OCI-LY1 (cell line): ENCODE measurements around the gene ABCC9.

Experiments
- H2AFZ ChIP-seq: fragments of 200-600 bp; sonication (generic), shearing (Covaris generic); 2 replicates; pipeline ENCODE4 v1.6.0; 2014; ENCODE audit warnings: antibody characterized with exemption, mild to moderate bottlenecking, low read length
- H3F3A ChIP-seq: fragments of 200-600 bp; sonication (generic), shearing (Covaris generic); 2 replicates; pipeline ENCODE4 v1.6.0; 2014; ENCODE audit warnings: mild to moderate bottlenecking, antibody characterized with exemption, low read length, moderate library complexity; ENCODE audit not compliant: insufficient read depth
- H3K27ac ChIP-seq: fragments of 200-600 bp; sonication (generic); 2 replicates; pipeline ENCODE4 v1.5.1; 2014; ENCODE audit warnings: low read length, mixed run types, mild to moderate bottlenecking, low read depth; ENCODE audit not compliant: poor library complexity, severe bottlenecking
- H3K27me3 ChIP-seq: fragments of 200-600 bp; sonication (generic); 2 replicates; pipeline ENCODE4 v1.6.0; 2014; ENCODE audit warnings: antibody characterized with exemption, mild to moderate bottlenecking, low read length, moderate library complexity; ENCODE audit not compliant: insufficient read depth
- H3K36me3 ChIP-seq: fragments of 200-600 bp; sonication (generic); 2 replicates; pipeline ENCODE4 v1.6.1; 2014; ENCODE audit warnings: mild to moderate bottlenecking, antibody characterized with exemption, low read length, moderate library complexity, mixed read lengths; ENCODE audit not compliant: insufficient read depth
- H3K4me1 ChIP-seq: fragments of 200-600 bp; sonication (generic); 2 replicates; pipeline ENCODE4 v1.5.1; 2014; ENCODE audit warnings: mild to moderate bottlenecking, low read length, moderate library complexity; ENCODE audit not compliant: insufficient read depth, severe bottlenecking
- H3K4me2 ChIP-seq: fragments of 200-600 bp; sonication (generic), shearing (Covaris generic); 2 replicates; pipeline ENCODE4 v1.6.1; 2014; ENCODE audit warnings: low read length
- H3K4me3 ChIP-seq: fragments of 200-600 bp; sonication (generic); 2 replicates; pipeline ENCODE4 v1.5.1; 2014; ENCODE audit warnings: low read length, low read depth, mild to moderate bottlenecking, mixed read lengths; ENCODE audit not compliant: poor library complexity, severe bottlenecking
- H3K79me2 ChIP-seq: fragments of 200-600 bp; shearing (Covaris generic); 2 replicates; pipeline ENCODE4 v1.6.1; 2016; ENCODE audit warnings: mixed run types, low read length, mixed read lengths; ENCODE audit not compliant: insufficient read depth
- H3K9ac ChIP-seq: fragments of 200-600 bp; sonication (generic), shearing (Covaris generic); 2 replicates; pipeline ENCODE4 v1.6.1; 2014; ENCODE audit warnings: mild to moderate bottlenecking, low read length, mixed read lengths
- H3K9me2 ChIP-seq: fragments of 200-600 bp; sonication (generic), shearing (Covaris generic); 2 replicates; pipeline ENCODE4 v1.6.1; 2014; ENCODE audit warnings: low read depth, mild to moderate bottlenecking, low read length, mixed read lengths
- H3K9me3 ChIP-seq: fragments of 200-600 bp; shearing (Covaris generic); 2 replicates; pipeline ENCODE4 v1.6.1; 2014; ENCODE audit warnings: low read length, mixed read lengths
- H4K20me1 ChIP-seq: fragments of 200-600 bp; sonication (generic), shearing (Covaris generic); 2 replicates; pipeline ENCODE4 v1.6.0; 2016; ENCODE audit warnings: mild to moderate bottlenecking, low read length; ENCODE audit not compliant: insufficient read depth
- CTCF ChIP-seq: fragments of 200-600 bp; sonication (generic), shearing (Covaris generic); IDR thresholded peaks from 2 replicates; pipeline ENCODE4 v1.5.1; 2017; ENCODE audit warnings: mild to moderate bottlenecking, antibody characterized with exemption, low read length, moderate library complexity, mixed read lengths
- EZH2 ChIP-seq: fragments of 200-600 bp; sonication (generic), shearing (Covaris generic); IDR thresholded peaks from 2 replicates; pipeline ENCODE4 v1.8.0; 2017; ENCODE audit warnings: borderline replicate concordance, mixed run types, mild to moderate bottlenecking, antibody characterized with exemption, low read length, moderate library complexity, mixed read lengths

The ABCC9 gene

GRCh38 chr12:21827083-21827482 lies 114.1 kb downstream of the ABCC9 start:
- Histone ChIP-seq H3K4me2 (no peak overlapping the region), H3K79me2 (no peaks in the 10 kb centered on the region), H3K27me3 (no peaks in the 10 kb centered on the region), H3K36me3 (no peaks in the 10 kb centered on the region), H2AFZ (no peak overlapping the region), H3K27ac (no peak overlapping the region), H3F3A (no peaks in the 10 kb centered on the region), H3K9me2 (no peaks in the 10 kb centered on the region), H4K20me1 (no peaks in the 10 kb centered on the region), H3K4me1 (no peaks in the 10 kb centered on the region), H3K4me3 (no peak overlapping the region), H3K9me3 (no peaks in the 10 kb centered on the region), H3K9ac (no peak overlapping the region)
- TF ChIP-seq EZH2 (no peak), CTCF (no peak)

- Histone ChIP-seq H3K9ac (no peak overlapping the region), H3K4me3 (no peak overlapping the region), H3K27me3 (no peaks in the 10 kb centered on the region), H3K4me1 (no peaks in the 10 kb centered on the region), H4K20me1 (no peaks in the 10 kb centered on the region), H3K79me2 (no peaks in the 10 kb centered on the region), H3K9me3 (no peaks in the 10 kb centered on the region), H3F3A (no peaks in the 10 kb centered on the region), H2AFZ (no peak overlapping the region), H3K4me2 (no peak overlapping the region), H3K27ac (no peak overlapping the region), H3K9me2 (no peaks in the 10 kb centered on the region), H3K36me3 (no peaks in the 10 kb centered on the region)
- TF ChIP-seq EZH2 (no peak), CTCF (no peak)
Observed at GRCh38 chr12:21826618-21826910, 114.7 kb downstream of the ABCC9 start.

- Histone ChIP-seq H4K20me1 (no peaks in the 10 kb centered on the region), H2AFZ (no peak overlapping the region), H3K79me2 (no peaks in the 10 kb centered on the region), H3K9me2 (no peaks in the 10 kb centered on the region), H3K4me1 (no peaks in the 10 kb centered on the region), H3K36me3 (no peaks in the 10 kb centered on the region), H3K4me3 (no peak overlapping the region), H3K9me3 (no peaks in the 10 kb centered on the region), H3K27ac (no peak overlapping the region), H3K4me2 (no peak overlapping the region), H3K27me3 (no peaks in the 10 kb centered on the region), H3F3A (no peaks in the 10 kb centered on the region), H3K9ac (no peak overlapping the region)
- no peak for TF ChIP-seq CTCF
- TF ChIP-seq EZH2 = no peak
Observed at GRCh38 chr12:21825886-21826617, 115.2 kb downstream of the ABCC9 start.
